ES-I3 (cell line): Measurements from ENCODE around the gene ACOXL.

Experiments used
- H3K36me3 ChIP-seq: 2 replicates; pipeline ENCODE4 v1.6.1; 2013; ENCODE audit warnings: mild to moderate bottlenecking, low read length, control low read depth, moderate library complexity; ENCODE audit not compliant: insufficient read depth
- H3K4me1 ChIP-seq: 2 replicates; pipeline ENCODE4 v1.6.1; 2013; ENCODE audit warnings: mild to moderate bottlenecking, control low read depth, low read length; ENCODE audit not compliant: insufficient read depth
- H3K9ac ChIP-seq: 2 replicates; pipeline ENCODE4 v1.6.1; 2013; ENCODE audit warnings: low read depth, mild to moderate bottlenecking, low read length, moderate library complexity
- H3K9me3 ChIP-seq: 2 replicates; pipeline ENCODE4 v1.6.1; 2013; ENCODE audit warnings: mild to moderate bottlenecking, low read length, moderate library complexity; ENCODE audit not compliant: control insufficient read depth, insufficient read depth

Gene ACOXL

DNA sequence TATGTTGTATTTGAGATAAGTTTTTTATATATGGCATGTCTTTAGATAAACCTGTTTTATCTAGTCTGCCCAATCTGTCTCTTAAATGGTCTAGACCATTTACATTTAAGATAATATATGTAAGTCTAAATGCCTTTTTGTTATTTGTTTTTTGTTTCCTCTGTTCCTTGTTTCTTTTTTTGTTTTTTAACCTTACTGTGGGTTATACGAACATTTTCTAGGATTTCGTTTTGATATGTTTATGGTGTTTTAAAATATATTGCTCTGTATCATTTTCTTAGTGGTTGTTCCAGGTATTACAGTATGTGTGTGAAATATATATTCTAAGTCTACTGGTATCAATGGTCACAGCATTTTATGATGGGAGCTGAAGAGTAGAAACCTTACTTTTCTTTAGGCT lies 401.7 kb downstream of the ACOXL start:
- Histone ChIP-seq H3K9me3 (no peaks in the 10 kb centered on the region), H3K9ac (no peak overlapping the region), H3K4me1 (no peaks in the 10 kb centered on the region), H3K36me3 (no peaks in the 10 kb centered on the region)

GRCh38 chr2:111135237-111135909 lies 403.0 kb downstream of the ACOXL start:
- H3K4me1 ChIP-seq = no peaks in the 10 kb centered on the region
- H3K9ac ChIP-seq = no peak overlapping the region
- no peaks in the 10 kb centered on the region for H3K36me3 ChIP-seq
- H3K9me3 ChIP-seq = no peaks in the 10 kb centered on the region

DNA sequence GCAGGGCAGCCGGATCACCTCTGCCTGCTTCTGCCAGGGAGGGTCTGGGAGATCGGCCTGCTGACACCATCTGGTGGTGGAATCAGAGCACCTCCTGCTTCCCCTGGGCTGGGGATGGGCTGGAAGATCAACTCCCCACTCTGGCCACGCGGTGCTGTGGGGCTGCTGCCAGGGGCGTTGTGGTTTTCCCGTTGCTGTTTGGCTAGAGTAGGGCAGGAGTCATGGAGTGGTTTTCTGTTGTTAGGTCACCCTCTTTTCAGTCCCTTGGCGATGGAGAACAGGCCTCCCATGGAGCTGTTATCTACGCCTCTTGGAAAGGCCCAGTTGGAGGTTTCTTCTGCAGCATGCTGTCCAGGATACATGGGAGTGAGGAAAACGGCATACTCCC lies 403.5 kb downstream of the ACOXL start:
- no peaks in the 10 kb centered on the region for H3K9me3 ChIP-seq
- H3K9ac ChIP-seq = no peak overlapping the region
- H3K36me3 ChIP-seq = no peaks in the 10 kb centered on the region
- no peaks in the 10 kb centered on the region for H3K4me1 ChIP-seq

DNA sequence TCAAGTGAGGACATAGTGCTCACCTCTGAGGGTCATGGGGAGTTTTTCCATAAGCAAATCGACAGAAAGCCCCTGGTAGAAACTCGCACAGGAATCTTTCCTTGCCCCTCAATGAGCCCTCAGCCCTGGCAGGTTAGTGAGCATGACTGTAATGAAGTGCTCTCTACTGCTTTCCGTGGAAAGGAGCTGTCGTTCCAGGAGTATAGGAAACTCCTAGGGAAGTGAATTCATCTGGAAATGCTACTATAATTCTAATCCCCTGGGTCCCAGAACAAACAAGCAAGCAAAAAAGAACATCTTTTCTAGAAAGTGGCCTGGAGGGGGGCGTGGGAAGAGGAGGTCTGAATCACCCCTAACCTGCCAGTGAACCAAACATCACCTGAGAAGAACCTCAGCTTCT lies 406.5 kb downstream of the ACOXL start:
- Histone ChIP-seq H3K4me1 (no peaks in the 10 kb centered on the region), H3K36me3 (no peaks in the 10 kb centered on the region), H3K9me3 (no peaks in the 10 kb centered on the region), H3K9ac (no peak overlapping the region)

- no peak overlapping the region for H3K9ac ChIP-seq
- H3K4me1 ChIP-seq = no peaks in the 10 kb centered on the region
- H3K36me3 ChIP-seq = no peaks in the 10 kb centered on the region; the same call in 1 of the 2 replicates
- H3K9me3 ChIP-seq = no peaks in the 10 kb centered on the region
Measured at GRCh38 chr2:111139637-111140317, 407.4 kb downstream of the ACOXL start.

GRCh38 chr2:111140815-111141214 lies 408.4 kb downstream of the ACOXL start:
- Histone ChIP-seq H3K36me3 (no peaks in the 10 kb centered on the region; the same call in none of the 2 replicates), H3K4me1 (no peaks in the 10 kb centered on the region), H3K9me3 (no peaks in the 10 kb centered on the region), H3K9ac (no peak overlapping the region)

GRCh38 chr2:111142101-111142500 lies 409.7 kb downstream of the ACOXL start:
- no peaks in the 10 kb centered on the region for H3K4me1 ChIP-seq
- no peaks in the 10 kb centered on the region; the same call in none of the 2 replicates for H3K36me3 ChIP-seq
- H3K9ac ChIP-seq = no peak overlapping the region
- H3K9me3 ChIP-seq = no peaks in the 10 kb centered on the region

DNA sequence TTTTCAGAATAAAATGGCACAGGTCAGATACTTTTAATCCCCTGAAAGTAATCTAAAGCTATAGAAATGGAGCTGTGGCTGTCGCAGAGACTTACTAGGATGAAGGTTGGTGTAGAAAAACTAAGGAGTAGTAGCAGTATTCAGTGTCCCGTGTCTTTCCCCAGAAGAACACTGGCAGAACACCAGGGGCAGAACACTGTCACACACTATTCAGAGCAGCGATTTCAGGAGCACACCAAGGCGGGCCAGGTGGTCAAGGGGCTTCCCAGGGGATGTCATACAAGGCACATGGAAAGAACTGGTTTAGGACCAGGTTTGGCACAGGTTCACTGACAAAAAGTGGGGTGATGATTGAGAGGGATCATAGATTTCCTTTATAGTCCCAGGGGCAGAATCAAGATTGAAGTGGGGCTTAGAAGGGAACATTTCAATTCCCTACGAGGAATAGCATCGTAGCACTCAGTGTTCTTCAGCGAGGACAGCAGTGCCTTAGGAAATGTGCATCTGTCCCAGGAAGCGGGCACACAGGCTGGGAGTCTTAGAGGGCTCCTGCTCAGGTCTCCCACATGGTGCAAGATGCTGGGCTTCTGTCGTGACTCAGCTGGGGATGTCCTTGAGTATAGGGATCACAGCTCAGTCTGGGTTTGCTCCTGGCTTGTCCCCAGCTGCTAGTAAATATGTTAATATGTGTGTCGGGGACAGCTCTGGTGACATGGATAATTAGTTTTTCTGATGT lies 410.9 kb downstream of the ACOXL start:
- no peaks in the 10 kb centered on the region for H3K9me3 ChIP-seq
- H3K9ac ChIP-seq = no peak overlapping the region
- no peaks in the 10 kb centered on the region for H3K4me1 ChIP-seq
- H3K36me3 ChIP-seq = peaks cover 2% of the 10 kb centered on the region

DNA sequence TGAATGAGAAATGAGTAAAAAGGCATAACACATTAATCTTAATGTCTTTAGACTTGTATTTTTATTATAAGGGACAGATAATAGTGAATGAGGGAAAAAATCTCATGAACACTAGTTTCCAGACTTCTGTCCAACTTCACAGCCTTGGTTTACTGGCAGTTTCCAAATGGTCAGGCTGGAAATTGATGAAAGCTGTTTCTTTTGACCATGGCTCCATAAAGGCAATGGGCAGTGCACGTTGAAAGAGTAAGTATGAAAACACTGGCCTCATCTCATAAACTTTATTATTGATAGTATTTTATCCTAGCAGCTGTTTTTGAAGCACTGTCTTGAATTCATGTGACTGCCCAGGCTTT lies 411.4 kb downstream of the ACOXL start:
- Histone ChIP-seq H3K9ac (no peak overlapping the region), H3K9me3 (no peaks in the 10 kb centered on the region), H3K36me3 (peaks cover 2% of the 10 kb centered on the region), H3K4me1 (no peaks in the 10 kb centered on the region)

DNA sequence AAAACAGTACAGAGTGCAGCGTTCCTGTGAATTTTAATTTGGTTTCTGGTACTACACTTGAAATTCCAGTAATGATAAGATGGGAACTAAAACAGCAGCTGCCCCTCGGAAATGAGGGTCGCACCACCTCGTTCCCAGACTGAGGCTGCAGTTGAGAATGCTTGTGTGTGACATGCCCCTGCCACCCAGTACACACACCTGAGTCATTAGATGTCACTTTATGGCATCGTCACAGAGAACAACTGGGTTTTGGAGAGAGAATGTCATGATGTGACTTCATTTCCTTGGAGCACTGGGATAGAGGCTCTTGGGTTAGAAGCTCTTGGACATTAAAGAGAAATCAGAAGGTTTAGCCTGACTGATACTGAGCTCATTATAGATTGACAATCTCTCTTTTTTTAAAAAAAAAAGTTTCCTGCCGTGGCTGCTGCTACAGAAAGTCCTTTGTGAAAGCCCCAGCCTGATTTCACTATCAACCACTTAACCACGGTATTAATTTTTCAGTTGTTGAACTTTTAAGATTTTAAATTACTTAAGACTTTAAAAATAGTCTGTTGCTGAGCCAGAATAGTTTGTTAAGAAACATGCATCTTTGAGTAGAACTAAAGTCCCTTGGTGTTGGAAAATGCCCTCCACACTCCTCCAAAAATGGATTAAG lies 412.9 kb downstream of the ACOXL start:
- Histone ChIP-seq H3K36me3 (peaks cover 2% of the 10 kb centered on the region), H3K4me1 (no peaks in the 10 kb centered on the region), H3K9me3 (no peaks in the 10 kb centered on the region), H3K9ac (no peak overlapping the region)

GRCh38 chr2:111145951-111146350 lies 413.6 kb downstream of the ACOXL start:
- no peak overlapping the region for H3K9ac ChIP-seq
- no peaks in the 10 kb centered on the region for H3K9me3 ChIP-seq
- no peaks in the 10 kb centered on the region for H3K4me1 ChIP-seq
- peaks cover 2% of the 10 kb centered on the region for H3K36me3 ChIP-seq

GRCh38 chr2:111148225-111148873 lies 416.0 kb downstream of the ACOXL start:
- no peaks in the 10 kb centered on the region for H3K4me1 ChIP-seq
- peaks cover 2% of the 10 kb centered on the region for H3K36me3 ChIP-seq

GRCh38 chr2:111148925-111149324 lies 416.6 kb downstream of the ACOXL start:
- no peaks in the 10 kb centered on the region for H3K9me3 ChIP-seq
- no peak overlapping the region for H3K9ac ChIP-seq
- H3K36me3 ChIP-seq = peaks cover 2% of the 10 kb centered on the region
- no peaks in the 10 kb centered on the region for H3K4me1 ChIP-seq

More at GRCh38 chr2:111148225-111148873, 416.0 kb downstream of the ACOXL start:
- no peaks in the 10 kb centered on the region for H3K9me3 ChIP-seq
- H3K9ac ChIP-seq = no peak overlapping the region

DNA sequence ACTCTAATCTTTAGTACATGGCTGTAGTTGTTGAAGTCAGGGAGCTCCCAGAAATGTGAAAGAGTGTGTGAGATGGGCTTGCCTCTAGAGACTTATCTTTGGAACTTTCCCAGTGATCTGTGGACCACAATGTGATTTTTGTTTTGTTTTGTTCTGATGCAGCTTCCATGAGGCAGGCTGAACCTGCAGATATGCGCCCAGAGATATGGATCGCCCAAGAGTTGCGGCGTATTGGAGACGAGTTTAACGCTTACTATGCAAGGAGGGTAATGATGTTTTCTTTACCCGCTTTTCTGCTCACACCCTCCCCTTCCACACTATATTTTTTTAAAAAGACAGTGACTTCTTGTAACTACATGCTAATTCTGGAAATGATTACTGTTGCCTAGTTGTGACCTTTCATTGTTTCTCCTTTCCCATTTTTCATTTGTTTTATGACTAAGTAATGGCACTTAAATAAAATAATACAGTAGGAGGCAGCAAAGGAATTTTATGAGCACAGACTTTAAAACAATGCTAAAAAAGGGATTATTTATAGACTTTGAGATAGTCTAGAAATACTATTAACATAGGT lies 417.6 kb downstream of the ACOXL start:
- no peaks in the 10 kb centered on the region for H3K9me3 ChIP-seq
- H3K9ac ChIP-seq = no peak overlapping the region
- H3K4me1 ChIP-seq = no peaks in the 10 kb centered on the region
- peaks cover 2% of the 10 kb centered on the region for H3K36me3 ChIP-seq
